Activated T-cell treated with anti-CD3 and anti-CD28 coated beads for 1 hour (primary cell): ENCODE results near the gene DCUN1D2.
"Not testable (repeated sequence)": the region's sequence is repeated elsewhere in the genome, so short reads cannot be mapped to it uniquely, and the experiment has no call there.

Source experiments
- DNase-seq: peaks from one replicate; pipeline ENCODE4 v3.0.0-alpha.2; 2020; ENCODE audit warnings: low read depth

Gene DCUN1D2

DNA sequence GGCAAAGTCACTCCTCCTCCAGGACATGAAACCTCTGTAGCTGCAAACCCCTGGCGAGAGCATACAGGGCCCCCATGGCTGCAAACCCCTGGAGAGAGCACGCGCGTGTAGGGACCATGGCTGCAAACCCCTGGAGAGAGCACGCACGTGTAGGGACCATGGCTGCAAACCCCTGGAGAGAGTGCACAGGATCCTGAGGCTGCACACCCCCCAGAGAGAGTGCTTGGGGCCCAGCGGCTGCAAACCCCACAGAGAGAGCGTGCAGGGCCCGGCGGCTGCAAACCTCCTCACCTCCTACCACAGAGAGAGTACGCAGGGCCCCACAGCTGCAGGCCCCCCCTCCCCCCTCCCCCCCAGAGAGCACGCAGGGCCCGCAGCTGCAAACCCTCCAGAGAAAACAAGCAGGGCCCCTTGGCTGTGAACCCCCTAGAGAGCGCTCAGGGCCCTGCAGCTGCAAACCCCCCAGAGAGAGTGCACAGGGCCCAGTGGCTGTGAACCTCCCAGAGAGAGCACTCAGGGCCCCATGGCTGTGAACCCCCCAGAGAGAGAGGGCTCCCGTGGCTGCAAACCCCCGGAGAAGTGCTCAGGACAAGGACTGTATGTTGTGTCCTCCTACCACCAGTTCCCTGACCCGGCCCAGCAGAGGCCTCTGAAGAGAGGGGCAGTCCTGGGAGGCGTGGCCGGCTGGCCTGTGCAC, 44.6 kb downstream of the DCUN1D2 start:
- DNase-seq, result no peak

DNA sequence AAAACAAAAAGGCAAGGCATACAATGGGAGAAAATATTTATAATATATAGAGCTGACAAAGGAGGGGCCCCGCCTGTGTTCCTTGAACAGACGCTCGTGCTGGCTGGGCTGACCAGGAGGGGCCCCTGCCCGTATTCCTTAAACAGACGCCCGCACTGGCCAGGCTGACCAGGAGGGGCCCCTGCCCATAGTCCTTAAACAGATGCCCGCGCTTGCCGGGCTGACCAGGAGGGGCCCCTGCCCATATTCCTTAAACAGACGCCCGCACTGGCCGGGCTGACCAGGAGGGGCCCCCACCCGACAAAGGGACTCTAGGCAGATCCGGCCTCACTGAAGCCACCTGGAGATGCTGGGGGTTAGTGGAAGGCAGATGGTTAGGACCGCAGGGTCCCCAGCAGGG, 46.5 kb downstream of the DCUN1D2 start:
- no peak for DNase-seq

DNA sequence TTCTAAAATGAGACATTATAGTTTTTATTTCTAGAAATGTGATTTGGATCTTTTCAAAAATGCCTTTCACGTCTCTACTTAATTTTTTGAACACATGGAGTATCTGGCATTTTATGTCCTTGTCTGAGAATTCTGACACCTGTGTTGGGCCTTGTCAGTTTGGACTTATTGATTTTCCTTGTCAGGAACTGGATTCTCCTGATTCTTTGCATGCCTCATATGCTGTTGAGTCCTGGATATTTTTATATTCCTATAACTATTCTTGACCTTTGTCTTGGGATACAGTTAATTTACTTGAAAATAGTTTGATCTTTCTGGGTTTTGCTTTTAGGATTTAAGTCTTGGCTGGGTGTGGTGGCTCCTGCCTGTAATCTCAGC, 47.5 kb downstream of the DCUN1D2 start:
- DNase-seq, result no peak

DNA sequence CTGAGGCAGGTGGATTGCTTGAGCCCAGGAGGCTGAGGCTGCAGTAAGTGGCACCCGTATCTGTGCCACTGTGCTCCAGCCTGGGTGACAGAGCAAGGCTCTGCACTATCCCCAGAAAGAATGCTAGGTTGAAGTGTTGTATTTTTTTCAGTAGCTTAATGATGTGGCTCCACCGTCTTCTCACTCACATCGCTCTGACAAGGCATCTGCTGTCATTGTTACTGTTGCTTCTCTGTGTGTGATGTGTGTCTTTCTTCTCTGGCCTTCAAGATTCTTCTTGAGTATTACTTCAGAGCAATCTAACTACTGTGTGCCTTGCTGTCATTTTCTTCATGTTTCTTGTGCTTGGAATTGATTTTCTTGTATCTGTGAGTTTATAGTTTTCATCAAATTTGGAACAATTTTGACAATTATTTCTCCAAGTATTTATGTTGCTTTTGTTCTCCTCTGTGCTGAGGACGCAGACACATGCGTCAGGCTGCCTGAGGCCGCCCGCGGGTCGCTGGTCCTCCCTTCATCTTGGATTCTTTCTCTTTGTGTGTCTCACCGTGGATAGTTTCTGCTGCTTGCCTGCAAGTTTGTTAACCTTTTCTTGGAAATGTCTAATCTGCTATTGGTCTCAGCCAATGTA, 48.0 kb downstream of the DCUN1D2 start:
- DNase-seq, result no peak

DNA sequence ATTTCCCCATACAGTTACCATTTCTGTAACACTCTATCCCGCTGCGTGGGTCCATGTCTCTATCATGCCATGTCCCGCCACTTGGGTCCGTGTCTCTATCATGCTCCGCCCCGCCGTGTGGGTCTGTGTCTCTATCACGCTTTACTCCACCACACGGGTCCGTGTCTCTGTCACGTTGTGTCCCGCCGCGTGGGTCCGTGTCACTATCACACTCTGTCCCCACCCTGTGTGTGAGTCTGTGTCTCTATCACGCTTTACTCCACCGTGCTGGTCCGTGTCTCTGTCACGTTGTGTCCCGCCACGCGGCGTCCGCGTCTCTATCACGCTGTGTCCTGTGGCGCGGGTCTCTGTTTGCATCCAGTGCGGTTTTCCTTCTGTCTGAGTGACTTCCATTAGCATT, 48.9 kb downstream of the DCUN1D2 start:
- DNase-seq, result no peak

DNA sequence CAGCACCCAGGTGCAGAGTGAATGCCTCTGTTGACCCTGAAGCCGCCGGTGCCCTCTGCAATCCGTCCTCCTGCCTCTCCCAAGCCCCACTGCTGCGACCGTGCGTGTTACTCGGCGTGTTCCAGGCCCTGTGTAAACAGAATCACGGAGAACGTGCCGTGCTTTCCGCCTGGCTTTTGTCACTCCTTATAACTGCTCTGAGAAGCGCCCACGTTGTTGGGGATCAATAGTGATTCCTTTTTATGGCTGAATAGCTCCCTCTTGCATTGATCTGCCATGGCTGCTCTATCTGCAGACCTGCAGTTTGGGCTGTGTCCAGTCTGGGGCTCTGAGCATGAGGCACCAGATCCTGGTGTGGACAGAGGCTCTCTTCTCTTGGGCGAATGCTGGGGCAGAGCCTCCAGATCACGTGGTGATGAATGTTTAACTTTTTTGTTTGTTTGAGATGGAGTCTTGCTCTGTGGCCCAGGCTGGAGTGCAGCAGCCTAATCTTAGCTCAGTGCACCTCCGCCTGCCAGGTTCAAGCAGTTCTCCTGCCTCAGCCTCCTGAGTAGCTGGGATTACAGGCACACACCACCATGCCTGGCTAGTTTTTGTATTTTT, 53.0 kb downstream of the DCUN1D2 start:
- no peak for DNase-seq

DNA sequence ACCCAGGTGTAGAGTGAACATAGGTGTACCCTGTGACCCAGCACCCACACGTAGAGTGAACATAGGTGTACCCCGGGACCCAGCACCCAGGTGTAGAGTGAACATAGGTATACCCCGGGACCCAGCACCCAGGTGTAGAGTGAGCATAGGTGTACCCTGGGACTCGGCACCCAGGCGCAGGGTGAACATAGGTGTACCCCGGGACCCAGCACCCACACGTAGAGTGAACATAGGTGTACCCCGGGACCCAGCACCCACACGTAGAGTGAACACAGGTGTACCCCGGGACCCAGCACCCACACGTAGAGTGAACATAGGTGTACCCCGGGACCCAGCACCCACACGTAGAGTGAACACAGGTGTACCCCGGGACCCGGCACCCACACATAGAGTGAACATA, 53.6 kb downstream of the DCUN1D2 start:
- DNase-seq, result not testable (repeated sequence)

DNA sequence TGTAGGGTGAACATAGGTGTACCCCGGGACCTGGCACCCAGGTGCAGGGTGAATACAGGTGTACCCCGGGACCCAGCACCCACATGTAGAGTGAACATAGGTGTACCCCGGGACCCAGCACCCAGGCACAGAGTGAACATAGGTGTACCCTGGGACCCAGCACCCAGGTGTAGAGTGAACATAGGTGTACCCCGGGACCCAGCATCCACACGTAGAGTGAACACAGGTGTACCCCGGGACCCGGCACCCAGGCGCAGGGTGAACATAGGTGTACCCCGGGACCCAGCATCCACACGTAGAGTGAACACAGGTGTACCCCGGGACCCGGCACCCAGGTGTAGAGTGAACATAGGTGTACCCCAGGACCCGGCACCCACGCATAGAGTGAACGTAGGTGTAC, 54.6 kb downstream of the DCUN1D2 start:
- not testable (repeated sequence) for DNase-seq

DNA sequence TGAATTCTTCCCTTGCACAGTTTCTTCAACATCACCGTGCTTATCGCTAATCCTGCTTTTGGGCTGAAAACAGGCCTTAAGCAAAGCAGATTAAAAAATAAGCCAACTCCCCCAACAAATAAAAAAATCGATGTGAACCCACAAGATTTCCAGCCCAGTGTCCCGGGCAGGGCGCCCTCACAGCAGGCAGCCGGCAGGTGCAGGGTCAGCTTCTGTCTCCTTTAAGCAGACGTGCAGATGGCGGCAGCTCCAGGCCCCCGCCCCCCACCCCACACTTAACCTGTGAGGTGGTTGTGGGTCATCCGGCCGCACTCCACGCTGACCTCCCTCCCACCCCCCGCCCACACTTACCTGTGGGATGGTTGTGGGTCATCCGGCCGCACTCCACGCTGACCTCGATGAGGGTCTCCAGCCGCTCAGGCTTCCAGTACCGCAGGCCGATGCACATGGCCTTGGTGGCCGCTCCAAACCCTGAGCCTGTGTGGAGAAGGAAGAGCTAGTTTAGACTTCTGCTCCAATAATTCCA, 57.1 kb downstream of the DCUN1D2 start:
- no peak for DNase-seq

DNA sequence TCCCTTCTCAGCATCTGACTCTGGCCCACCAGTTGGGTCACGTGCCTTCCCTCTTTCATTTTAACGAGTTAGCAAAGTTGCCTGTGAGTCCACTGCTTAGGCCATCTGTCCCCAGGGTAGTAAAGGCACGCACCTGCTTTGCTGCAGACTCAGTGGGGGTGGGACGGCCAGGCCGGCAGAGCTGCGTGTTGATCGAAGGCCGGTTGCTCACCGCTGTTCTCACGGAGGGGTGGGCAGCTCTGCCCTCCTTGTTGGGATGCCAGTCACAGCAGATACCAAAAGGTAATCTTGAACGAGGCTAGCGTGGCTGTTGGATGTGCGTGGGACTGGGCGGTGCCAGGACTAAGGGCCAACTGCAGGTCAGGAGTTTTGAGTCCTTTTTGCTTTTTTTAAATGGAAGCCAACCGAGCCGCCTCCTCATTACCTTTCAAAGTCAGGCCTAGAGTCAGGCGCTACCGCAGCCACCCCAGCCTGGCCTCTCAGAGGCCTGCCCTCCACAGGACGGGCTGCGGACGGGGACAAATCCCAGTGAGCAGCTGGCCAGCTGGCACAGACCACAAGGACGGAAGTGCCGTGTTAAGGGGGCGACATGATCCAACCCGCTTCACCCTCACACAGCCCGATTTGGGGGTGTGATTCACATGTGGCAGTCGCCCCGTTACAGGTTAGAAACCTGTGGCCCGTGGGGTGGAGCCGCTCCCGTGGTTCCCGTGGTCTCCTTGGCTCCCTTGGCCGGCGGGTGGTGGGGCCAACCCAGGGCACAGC, 57.8 kb downstream of the DCUN1D2 start:
- no peak for DNase-seq

DNA sequence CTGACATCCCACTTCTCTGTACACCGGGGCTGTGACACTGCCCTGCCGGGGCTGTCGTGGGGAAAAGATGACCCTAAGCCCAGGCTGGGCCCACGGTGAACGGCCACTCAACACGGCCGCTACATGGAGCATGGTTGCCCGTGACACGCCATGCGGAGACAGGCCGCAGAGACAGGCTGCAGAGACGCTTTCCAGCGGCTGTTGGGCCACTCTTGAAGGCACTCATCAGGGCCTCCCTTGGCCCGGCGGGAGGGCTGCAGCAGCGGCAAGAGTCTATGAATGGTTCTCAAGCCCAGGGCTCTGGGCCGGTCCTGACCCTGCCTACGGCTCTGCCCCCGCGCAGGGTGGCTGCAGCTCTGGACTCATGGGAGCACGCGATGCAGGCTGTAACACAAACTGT, 59.3 kb downstream of the DCUN1D2 start:
- DNase-seq, result no peak

DNA sequence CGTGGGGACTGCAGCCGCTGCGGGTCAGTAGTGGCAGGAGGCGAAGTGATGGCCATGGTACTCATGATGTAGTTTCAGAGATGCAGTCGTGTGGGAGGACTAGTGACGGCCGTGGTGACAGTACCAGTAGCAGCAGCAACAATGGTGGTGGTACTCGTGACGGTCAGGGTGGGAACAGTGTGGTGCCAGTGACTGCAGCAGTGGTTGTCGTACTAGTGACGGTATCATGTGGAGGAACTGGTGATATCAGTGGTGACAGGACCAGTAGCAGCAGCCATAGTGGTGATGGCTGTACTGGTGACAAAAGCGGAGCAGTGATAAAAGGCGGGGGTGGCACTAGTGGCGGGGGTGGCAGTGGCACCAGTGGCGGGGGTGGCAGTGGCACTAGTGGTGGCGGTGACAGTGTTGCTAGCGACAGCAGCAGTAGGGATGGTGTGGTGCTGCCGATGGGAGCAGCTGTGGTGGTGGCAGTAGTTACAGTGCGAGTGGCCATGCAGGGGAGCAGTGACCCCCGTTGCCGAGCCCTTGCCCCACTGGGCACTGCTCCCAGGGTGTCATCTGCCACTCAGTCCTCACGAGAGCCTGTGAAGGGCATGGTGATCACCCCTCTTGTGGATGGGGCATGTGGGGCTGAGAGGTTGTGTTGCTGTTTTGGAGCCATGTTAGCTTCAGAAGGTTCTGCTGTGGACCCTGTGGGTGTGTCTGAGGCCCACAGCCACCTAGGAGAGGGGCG, 60.0 kb downstream of the DCUN1D2 start:
- DNase-seq, result no peak

DNA sequence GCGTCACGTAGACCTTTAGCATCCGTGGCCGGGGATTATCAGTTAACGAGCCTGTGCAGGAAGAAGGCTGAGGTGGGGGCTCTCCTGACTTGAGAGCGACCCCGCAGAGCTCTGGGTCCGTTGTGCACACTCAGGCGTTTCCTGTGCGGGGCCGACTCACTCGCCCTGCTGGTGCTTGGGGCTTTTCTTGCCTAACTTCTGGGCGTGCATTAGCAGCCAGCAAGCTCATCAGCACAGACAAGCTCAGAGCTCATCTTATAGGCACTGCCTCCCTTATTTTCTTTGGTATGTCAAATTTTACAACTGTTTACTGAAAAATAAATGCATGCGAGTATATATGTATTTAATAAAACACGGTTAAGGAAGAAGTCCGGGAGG, 60.9 kb downstream of the DCUN1D2 start:
- no peak for DNase-seq

DNA sequence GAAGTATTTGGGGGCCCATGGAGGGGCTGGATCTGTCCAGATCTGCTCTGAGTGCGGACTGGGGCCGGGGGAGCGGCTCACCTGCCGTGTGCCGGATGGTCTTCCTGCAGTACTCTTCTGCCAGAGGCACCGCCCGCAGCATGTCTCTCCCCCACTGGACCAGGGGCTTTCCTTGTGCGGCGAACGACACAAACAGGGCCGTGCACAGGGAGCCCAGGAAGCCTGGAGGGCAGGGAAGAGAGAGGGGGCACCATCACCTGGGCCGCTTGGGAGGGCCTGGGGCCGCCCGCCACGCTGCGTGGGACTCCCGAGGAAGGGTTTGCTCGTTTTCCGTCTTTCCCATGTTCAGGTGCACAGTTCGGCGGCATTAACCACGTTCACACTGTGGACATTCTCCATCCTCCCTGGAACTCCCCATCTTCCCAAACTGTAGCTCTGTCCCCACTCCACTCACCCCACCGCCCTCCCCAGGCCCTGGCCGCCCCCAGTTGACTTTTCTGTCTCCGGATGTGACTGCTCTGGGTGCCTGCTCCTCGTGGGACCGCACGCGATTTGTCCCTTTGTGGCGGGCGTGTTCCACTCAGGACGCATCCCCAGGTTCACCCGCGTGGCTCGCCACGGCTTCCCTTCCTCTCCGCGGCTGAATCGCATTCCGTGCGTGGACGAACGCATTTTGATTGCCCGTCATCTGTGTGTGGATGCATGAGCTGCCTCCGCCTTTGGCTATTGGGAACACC, 61.5 kb downstream of the DCUN1D2 start:
- DNase-seq, result no peak

DNA sequence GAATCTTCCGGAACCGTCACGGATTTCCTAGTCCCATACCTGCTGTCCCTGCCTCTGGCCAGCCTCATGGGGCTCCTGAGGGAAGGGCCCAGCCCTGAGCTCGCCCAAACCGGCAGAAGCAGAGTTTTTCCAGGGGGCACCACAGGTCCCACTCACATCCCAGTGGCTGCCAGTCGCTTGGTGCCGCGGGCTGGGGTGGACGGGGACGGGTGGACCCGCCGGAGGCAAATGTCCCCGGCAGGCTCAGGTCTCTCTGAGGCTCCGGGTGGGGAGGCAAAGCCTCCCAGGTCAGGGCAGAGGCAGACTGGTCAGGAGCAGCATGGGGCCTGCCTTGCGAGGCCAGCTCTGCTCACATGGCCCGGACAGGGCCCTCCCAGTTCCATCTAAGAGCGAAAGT, 62.0 kb downstream of the DCUN1D2 start:
- no peak for DNase-seq

DNA sequence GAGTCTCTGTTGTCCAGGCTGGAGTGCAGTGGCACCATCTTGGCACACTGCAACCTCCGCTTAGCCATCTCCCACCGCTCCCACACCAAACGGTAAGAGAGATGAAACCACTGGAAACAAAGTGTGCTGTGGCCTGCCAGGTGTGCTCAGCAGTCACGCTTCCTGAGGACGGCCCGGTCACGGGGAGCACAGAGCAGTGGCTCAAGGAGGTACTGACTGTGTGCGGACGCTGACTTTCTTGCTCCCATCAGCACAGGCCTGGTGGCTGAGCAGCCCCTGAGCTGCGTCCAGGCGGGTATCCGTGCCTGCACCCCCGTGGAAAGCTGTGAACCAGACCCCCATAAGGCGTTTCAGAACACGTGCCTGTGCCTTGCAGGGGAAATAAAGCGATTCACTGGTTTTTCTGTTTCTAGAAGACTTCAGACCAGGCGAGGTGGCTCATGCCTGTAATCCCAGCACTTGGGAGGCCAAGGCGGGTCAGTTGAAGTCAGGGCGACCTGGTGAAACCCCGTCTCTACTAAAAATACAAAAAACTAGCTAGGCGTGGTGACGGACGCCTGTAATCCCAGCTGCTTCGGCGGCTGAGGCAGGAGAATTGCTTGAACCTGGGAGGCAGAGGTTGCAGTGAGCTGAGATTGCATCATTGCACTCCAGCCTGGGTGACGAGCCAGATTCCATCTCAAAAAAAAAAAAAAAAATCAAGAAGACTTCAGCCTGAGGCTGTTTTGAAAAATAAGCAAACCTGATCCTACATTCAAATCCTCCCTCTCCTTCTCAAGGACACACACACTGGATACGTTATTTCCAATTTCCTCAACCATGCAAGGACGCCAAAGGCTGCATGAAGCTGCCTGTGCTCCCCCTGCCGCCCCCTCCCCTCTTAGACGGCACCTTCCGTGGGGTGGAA, 62.7 kb downstream of the DCUN1D2 start:
- no peak for DNase-seq

DNA sequence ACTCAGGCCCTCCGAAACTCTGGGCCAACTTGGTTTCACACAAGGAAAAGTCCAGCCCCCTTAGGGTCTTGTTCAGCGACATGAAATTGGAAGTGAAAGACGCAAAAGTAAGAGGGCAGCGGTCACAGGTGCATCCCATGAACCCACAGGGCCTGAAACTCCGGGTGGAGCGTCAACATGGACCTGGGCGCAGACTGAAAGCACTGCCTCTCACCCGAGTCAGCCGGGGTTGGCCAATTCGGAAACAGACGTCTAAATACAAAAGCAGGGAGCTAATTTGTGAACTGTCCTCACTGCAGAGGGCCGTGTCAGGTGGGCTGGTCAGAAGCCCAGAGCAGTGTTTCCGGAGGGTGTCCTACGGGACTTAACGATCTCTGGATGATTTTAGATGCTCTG, 63.9 kb downstream of the DCUN1D2 start:
- no peak for DNase-seq

DNA sequence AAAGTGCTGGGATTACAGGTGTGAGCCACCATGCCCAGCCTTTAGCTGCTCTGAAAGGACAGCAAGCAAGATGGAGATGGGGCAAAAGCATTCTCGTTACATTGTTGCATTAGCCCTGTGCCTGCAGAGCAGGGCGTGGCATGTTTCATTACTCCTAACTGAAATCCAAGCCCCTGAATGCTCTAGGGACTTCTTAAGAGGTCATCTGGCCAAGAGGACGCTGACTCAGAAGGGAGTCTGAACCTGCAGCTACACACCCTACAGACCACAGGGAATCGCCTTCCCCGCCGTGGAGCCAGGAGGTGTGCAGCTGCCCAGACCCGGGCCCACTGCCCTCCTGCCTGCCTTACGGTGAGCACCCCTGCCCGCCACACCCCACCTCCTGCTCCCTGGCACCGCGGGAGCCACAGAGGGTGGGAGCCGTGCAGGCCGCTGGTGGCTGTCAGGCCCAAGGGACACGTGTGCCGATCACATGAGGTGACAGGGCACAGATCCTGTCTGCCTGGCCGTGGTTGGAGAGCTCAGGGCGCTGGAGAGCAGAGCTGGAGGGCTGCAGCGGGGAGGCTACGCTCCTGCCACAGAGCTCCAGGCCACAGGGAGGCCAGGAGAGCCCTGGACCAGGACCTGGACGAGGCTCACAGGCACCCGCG, 64.4 kb downstream of the DCUN1D2 start:
- DNase-seq, result no peak

DNA sequence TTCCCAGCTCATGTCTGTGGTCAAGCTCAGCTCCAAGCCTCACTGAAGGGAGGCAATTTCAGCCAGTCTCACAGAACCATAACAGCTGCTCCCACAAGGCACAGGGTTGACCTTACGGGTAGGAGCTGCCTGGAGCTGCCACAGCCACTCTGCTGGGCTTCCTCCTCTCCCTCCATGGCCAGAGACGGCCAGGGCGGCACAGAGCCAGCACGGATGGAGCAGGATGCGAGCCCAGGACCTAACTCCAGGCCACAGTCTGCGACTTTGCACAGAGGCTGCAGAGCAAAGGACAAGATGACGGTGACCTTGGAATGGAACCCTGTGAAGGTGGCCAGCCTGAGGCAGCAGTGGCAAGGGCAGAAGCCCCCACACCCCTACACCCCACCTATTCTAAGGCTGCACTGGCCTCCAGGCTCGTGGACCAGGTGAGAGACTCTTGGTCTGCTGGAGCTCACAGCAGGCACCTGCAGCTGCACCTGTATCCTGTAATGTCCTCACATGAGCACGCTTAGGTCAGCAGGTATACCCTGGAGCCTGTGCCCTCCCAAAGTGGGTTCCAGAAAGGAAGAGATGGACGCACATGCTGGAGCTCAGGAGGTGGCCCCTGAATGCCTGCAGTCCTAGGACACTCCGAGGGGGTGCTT, 66.9 kb downstream of the DCUN1D2 start:
- DNase-seq, result no peak
